HepG2 (cell line): ENCODE results near the gene AMZ2. TPM values are rescaled to one million over a fixed set of nuclear protein-coding genes. Genes with fewer than 3 reads are reported as not detected.

Source experiments
- AGO1 ChIP-seq: fragments of 200-400 bp; formaldehyde crosslinking; IDR thresholded peaks from 2 replicates; pipeline ENCODE4 v1.6.1; 2017; ENCODE audit warnings: mild to moderate bottlenecking, low read depth, low read length, moderate library complexity; ENCODE audit not compliant: poor library complexity, severe bottlenecking
- BHLHE40 ChIP-seq: IDR thresholded peaks from 2 replicates; pipeline ENCODE4 v1.6.1; 2011; ENCODE audit warnings: low read length, improper control_type of control experiment
- CREB3 ChIP-seq: sonication (generic); formaldehyde crosslinking; IDR thresholded peaks from 2 replicates; pipeline ENCODE4 v1.5.0; 2020; ENCODE audit warnings: missing genetic modification reagents
- HES4 ChIP-seq: sonication (generic); formaldehyde crosslinking; IDR thresholded peaks from 2 replicates; pipeline ENCODE4 v1.9.0; 2021; ENCODE audit warnings: mild to moderate bottlenecking, missing genetic modification reagents, borderline replicate concordance
- HNF1A ChIP-seq, 2 experiments: sonication (generic) in 1 of 2; formaldehyde crosslinking in 1 of 2; IDR thresholded peaks; 2 replicates each; pipeline versions ENCODE4 v1.4.0 to v1.6.1; 2016 to 2020; ENCODE audit warnings: borderline replicate concordance in 1 of 2, low read depth in 1 of 2, mild to moderate bottlenecking in 1 of 2, missing genetic modification reagents in 1 of 2
- IKZF1 ChIP-seq: fragments of 450-650 bp; IDR thresholded peaks from 2 replicates; pipeline ENCODE4 v1.7.1; 2016
- MXD4 ChIP-seq: IDR thresholded peaks from 2 replicates; pipeline ENCODE4 v1.6.1; 2016; ENCODE audit warnings: mild to moderate bottlenecking, missing biosample characterization, missing genetic modification reagents
- NR2F2 ChIP-seq: IDR thresholded peaks from 2 replicates; pipeline ENCODE4 v1.6.1; 2012; ENCODE audit warnings: low read depth, inconsistent platforms, borderline replicate concordance
- SAFB2 ChIP-seq: sonication (generic); formaldehyde crosslinking; IDR thresholded peaks from 2 replicates; pipeline ENCODE4 v1.5.1; 2020; ENCODE audit warnings: missing genetic modification reagents, low read depth, mild to moderate bottlenecking, borderline replicate concordance
- ZBTB4 ChIP-seq: sonication (generic); formaldehyde crosslinking; IDR thresholded peaks from 2 replicates; pipeline ENCODE4 v1.4.0; 2020; ENCODE audit warnings: missing genetic modification reagents, mild to moderate bottlenecking, borderline replicate concordance
- ZNF383 ChIP-seq: sonication (generic); formaldehyde crosslinking; IDR thresholded peaks from 2 replicates; pipeline ENCODE4 v1.4.0; 2020; ENCODE audit warnings: missing genetic modification reagents, mild to moderate bottlenecking, borderline replicate concordance
- polyA plus RNA-seq, 8 experiments: library from polyadenylated mRNA; depleted of rRNA in 3 of 8; stranded (reverse) in 7 of 8; unstranded in 1 of 8; fragments of >200 nt; fragmentation: Illumina TruSeq in 4 of 8; extraction: Trizol in 4 of 8; gene quantifications; 2 replicates each; pipeline versions ENCODE4 v1.2.1 to v1.2.3, GENCODE V29; 2011 to 2016; ENCODE audit warnings: low read depth in 4 of 8, missing spikeins in 1 of 8, mixed read lengths in 1 of 8; ENCODE audit not compliant: insufficient read depth in 1 of 8
- total RNA-seq, 5 experiments: library from RNA; depleted of rRNA; stranded (reverse); fragments of >200 nt; fragmentation: Illumina TruSeq; extraction: Trizol; gene quantifications; 2 replicates each; pipeline ENCODE4 v1.2.3, GENCODE V29; 2016; ENCODE audit warnings: low read depth in 1 of 5
- TF ChIP-seq, protein P1 (sequence below): sonication (generic); formaldehyde crosslinking; conservative IDR thresholded peaks from 2 replicates; pipeline ENCODE4 v1.5.0; 2020; ENCODE audit warnings: missing genetic modification reagents
- TF ChIP-seq, protein P2 (sequence below): sonication (generic); formaldehyde crosslinking; IDR thresholded peaks from 2 replicates; pipeline ENCODE4 v1.4.0; 2020; ENCODE audit warnings: mild to moderate bottlenecking, missing genetic modification reagents

The AMZ2 gene
- total and polyA plus RNA-seq, 2 of the 13 experiments (the other 11 are each of a cell fraction or from before 2014, with no cell fraction given) = 86.9 to 90.2 TPM

DNA sequence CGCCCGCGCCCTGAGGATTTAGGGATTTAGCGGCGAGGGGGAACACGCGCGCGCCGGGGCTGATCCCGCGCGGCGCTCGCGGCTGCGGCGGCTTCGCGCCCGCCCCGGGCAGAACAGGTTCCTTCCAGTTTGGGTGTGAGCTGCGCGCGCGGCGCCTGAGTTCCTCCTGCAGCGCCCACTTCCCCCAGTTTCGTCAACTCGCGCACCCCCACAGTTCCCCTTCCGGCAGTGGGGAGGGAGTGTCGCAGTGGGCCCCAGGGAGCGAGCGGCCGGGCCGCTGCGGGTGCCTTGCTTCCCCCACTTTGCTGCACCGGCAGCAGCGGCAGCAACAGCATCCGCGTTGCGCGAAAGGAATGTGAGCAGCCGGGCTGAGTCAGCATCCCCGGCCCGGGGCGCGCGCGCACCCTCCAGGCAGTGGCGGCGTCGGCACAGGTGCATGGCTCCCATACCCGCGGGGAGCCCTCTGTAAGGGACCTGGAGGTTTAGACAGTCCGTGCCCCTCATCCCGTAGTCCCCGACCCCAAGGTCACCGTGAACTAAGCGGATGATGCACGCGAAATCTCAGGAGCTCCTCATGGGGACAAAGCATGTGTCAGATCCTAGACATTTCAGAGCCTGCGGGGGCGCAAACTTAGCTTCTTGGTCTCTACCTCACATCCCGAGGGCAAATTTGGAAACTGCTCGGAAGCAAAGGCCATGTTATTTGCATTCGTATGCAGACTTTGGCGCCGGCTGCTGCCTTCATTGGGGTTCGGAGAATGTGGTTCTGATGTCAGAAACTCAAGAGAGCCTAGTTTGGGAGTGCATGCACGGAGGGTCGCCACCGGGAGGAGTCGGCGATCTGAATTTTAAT lies 44.2 kb downstream of the AMZ2 start (continued):
- no peak for TF ChIP-seq HNF1A (IDR thresholded peaks at IDR 0.05; ENCODE audit: low read depth)
- TF ChIP-seq HNF1A (CRISPR knock-in tag; IDR thresholded peaks at IDR 0.05; ENCODE audit: borderline replicate concordance) = no peak; the same call in 1 of the 2 replicates
- TF ChIP-seq IKZF1 = no peak
- peak; percentile 29; the same call in 1 of the 2 replicates for TF ChIP-seq ZNF383
- TF ChIP-seq ZBTB4 (CRISPR knock-in tag) = peak; percentile 51; the same call in 1 of the 2 replicates
- TF ChIP-seq NR2F2 = no peak
- TF ChIP-seq, protein P1, sequence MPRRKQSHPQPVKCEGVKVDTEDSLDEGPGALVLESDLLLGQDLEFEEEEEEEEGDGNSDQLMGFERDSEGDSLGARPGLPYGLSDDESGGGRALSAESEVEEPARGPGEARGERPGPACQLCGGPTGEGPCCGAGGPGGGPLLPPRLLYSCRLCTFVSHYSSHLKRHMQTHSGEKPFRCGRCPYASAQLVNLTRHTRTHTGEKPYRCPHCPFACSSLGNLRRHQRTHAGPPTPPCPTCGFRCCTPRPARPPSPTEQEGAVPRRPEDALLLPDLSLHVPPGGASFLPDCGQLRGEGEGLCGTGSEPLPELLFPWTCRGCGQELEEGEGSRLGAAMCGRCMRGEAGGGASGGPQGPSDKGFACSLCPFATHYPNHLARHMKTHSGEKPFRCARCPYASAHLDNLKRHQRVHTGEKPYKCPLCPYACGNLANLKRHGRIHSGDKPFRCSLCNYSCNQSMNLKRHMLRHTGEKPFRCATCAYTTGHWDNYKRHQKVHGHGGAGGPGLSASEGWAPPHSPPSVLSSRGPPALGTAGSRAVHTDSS (CRISPR knock-in tag) = no peak
- TF ChIP-seq AGO1 = peak; percentile 35
- TF ChIP-seq BHLHE40 = no peak
- TF ChIP-seq HES4 = 0 out of 2 replicates have a peak, but pooled peaks have one; percentile 5
- no peak; the same call in 1 of the 2 replicates for TF ChIP-seq MXD4 (CRISPR knock-in tag)
- TF ChIP-seq, protein P2, sequence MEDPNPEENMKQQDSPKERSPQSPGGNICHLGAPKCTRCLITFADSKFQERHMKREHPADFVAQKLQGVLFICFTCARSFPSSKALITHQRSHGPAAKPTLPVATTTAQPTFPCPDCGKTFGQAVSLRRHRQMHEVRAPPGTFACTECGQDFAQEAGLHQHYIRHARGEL (CRISPR knock-in tag) = no peak
- peak; percentile 33; the same call in 1 of the 2 replicates for TF ChIP-seq SAFB2
- TF ChIP-seq CREB3 (CRISPR knock-in tag) = no peak
